HG02852 (cell line): ENCODE measurements around the gene INTS4.
"Not testable (repeated sequence)": the region's sequence is repeated elsewhere in the genome, so short reads cannot be mapped to it uniquely, and the experiment has no call there.

Source experiments
- ATAC-seq: cut with Tn5 transposase; IDR thresholded peaks from one replicate; pipeline ENCODE4 v1.9.1; 2021; ENCODE audit warnings: mild to moderate bottlenecking, moderate library complexity; ENCODE audit not compliant: unreplicated experiment

Gene INTS4

GRCh38 chr11:77882396-77882795 lies 112.1 kb downstream of the INTS4 start:
- no peak for ATAC-seq

DNA sequence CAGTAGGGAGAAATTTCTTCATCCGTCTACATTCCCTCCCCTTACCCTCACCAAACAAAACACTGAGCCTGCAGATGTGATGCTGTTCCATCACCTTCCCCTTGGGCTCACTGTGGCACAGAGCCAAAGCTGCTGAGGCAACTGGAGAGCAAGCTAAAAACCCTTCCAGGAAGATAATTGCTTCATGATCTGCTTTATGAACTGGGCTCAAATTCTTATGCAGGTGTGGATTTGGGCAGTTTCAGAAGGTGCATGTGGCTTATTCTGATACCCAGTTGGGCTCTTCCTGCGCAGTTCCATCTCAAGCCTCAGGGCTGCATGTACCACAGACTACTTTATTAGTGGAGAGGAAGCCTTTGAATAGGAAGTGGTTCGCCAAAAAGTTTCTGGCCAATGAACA lies 115.2 kb downstream of the INTS4 start:
- ATAC-seq: peak; percentile 83

DNA sequence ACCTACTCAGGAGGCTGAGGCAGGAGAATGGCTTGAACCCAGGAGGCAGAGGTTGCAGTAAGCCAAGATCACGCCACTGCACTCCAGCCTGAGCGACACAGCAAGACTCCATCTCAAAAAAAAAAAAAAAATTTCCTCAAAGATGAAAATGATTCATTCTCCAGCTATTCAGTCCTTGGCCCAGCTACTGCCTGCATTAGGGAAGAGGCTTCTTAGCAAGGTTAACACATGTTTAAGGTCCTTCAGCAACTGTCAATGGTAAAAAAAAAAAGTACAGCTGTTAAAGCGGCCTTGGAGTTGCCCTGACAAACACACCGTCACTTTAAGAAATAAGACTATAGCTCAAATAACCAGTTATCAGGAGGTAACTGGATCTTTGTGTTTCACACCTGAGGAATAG lies 116.2 kb downstream of the INTS4 start:
- not testable (repeated sequence) for ATAC-seq

DNA sequence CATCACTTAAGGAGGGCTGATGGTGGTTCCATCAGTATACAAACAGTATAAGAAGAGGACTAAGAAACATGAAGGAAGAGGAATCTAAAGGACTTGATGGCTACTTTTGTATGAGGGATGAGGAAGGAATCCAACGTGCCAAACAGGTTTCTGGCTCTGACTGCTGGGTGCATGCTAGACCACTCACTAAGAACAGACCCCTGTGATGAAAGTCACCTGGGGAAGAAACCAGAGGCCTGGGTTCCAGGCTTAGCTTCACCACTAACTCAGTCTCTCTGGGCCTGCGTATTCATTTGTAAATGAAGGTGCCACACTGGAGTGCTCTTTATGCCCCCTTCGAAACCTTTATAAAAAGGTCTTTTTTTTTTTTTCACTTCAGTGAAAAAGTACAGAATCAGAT lies 118.4 kb downstream of the INTS4 start:
- no peak for ATAC-seq

DNA sequence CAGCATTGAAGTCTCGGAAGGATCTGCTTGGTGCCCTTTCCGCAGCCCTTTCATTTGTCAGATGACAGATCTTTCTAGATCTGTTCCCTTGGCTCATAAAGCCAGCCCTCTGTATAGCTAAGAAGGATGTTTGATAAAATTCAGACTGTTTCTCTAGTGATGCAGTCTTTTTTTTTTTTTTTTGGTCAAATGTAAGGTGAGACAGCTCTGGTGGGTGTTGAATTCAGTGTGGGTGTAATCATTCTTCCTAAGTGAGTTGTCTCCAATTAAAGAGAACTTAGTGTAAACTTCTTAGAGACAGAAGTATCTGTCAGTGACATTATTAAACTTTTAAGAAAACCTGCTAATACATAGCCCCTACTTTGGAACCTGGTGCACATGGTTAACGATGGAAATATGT lies 120.3 kb downstream of the INTS4 start:
- ATAC-seq: no peak

- ATAC-seq: no peak
These were observed 121.1 kb downstream of the INTS4 start for GRCh38 chr11:77873345-77873744.

GRCh38 chr11:77871855-77872254 lies 122.6 kb downstream of the INTS4 start:
- ATAC-seq: no peak

DNA sequence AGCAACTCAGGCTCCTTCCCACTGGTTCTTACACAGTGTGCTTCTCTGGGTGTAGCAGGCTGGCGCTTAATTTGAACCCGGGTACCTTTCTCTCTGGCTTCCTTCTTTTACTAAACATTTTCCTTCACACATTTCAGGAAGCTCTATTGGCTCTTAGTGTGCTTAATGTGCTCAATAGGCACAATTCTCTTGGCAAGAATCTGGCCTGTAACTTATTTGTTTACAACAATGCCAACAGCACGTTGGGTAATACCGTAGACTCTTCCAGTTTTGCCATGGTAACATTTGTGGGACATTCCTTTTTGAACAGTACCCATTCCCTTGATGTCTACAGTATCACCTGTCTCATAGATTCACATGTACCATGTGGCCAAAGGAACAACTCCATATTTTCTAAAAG lies 125.7 kb downstream of the INTS4 start:
- ATAC-seq: no peak

- ATAC-seq: no peak
These were observed 128.1 kb downstream of the INTS4 start for GRCh38 chr11:77866336-77866735.

DNA sequence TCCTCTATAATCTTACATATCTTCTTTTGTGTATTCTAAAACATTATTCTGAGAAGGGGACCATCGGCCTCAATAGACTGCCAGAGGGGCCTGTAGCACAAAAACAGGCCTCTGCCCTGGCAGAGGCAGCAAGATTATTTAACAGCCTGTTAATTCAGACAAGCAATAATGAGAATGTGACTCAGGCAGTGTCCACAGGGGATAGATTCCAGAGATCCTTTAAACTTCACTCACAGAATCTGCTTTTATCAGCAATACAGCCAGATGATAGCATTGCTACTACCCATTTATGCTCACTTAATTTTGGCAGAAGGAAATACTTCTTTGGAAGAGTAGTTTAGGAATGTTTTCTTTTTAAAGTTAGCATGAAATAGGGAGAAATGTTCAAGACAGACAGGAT lies 128.7 kb downstream of the INTS4 start:
- ATAC-seq: no peak

DNA sequence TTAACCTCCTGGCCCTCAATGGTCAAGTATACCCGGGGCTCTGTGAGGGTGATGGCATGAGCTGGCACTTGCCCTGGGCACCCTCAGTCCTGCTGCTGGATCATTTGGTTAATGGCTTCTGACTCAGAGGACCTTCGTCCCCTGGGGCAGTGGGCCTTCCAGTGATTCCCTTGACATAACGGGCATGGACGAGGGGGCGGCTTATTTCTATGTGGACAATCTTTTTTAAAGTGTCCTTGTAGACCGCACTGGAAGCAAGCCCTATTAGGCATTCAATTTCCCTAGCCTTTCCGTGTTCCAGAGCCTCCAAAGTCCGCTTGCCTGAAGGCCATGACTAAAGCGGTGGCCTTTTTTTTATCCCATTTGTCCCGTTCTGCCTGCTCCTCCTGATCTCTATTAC lies 133.0 kb downstream of the INTS4 start:
- not testable (repeated sequence) for ATAC-seq

GRCh38 chr11:77857906-77858457 lies 136.5 kb downstream of the INTS4 start:
- not testable (repeated sequence) for ATAC-seq

DNA sequence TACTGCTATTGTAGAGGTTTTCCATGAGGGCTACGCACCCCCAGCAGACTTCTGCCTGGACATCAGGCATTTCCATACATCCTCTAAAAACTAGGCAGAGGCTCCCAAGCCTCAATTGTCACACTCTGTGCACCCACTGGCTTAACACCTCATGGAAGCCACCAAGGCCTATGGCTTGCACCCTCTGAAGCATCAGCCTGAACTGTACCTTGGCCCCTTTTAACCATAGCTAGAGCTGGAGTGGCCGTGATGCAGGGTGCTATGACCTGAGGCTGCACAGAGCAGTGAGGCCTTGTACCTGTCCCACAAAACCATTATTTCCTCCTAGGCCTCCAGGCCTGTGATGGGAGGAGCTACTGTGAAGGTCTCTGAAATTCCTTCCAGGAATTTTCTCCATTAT lies 139.6 kb downstream of the INTS4 start:
- no peak for ATAC-seq

DNA sequence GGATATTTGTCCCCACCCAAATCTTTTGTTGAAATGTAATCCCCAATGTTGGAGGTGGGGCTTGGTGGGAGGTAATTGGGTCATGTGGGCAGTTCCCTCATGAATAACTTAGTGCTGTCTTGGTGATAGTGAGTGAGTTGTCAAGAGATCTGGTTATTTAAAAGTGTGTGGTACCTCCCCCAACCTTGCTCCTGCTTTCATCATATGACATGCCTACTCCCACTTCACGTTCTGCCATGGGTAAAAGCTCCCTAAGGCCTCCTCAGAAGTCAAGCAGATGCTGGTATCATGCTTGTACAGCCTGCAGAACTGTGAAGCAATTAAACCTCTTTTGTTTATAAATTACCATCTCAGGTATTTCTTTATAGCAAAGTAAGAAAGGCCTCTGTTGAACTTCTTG lies 143.0 kb downstream of the INTS4 start:
- no peak for ATAC-seq

- ATAC-seq: not testable (repeated sequence)
These were observed 150.8 kb downstream of the INTS4 start for GRCh38 chr11:77843700-77844099.

- no peak for ATAC-seq
These were observed 151.9 kb downstream of the INTS4 start for GRCh38 chr11:77842441-77843121.

DNA sequence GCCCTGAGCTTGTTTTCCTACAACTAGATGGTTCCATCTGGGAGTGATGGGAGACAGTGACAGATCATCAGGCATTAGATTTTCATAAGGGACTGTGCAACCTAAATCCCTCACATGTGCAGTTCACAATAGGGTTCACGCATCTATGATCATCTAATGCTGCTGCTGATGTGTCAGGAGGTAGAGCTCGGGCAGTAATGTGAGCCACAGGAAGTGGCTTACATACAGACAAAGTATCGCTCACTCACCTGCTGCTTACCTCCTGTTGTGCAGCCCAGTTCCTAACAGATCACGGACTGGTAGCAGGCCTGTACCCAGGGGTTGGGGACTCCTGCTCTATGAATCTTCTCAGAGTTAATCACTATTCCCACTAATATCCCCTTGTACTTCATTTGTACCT lies 161.2 kb downstream of the INTS4 start:
- ATAC-seq: no peak

DNA sequence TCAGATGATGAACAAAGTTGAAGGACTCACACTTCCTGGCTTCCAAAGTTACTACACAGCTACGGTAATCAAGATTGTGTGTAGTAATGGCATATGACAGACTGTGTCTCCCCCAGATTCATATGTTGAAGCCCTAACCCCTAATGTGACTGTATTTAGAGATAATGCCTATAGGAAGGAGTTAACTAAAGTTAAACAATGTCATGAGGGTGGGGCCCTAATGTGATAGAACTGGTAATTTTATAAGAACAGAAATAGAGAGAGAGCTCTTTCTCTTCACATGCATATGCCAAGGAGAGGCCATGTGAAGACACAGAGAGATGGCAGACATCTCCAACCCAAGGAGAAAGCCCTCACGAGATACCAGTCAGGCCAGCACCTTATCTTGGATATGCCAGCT lies 165.5 kb downstream of the INTS4 start:
- no peak for ATAC-seq
